ENCODE results near the gene SORBS2. TPM values are rescaled to one million over a fixed set of nuclear protein-coding genes. Genes with fewer than 3 reads are reported as not detected.

SORBS2 gene
- polyA plus RNA-seq, 1 donor from 2014 or later = 46.0 TPM

- Histone ChIP-seq H3K79me2 (replicated peaks; ENCODE audit: insufficient read depth, low read length) (peaks cover 48% of the 10 kb centered on the region), H3K36me3 (ENCODE audit: insufficient read depth, low read length) (no peaks in the 10 kb centered on the region), H4K20me1 (ENCODE audit: insufficient read depth) (no peaks in the 10 kb centered on the region), H3K27ac (ENCODE audit: low read length) (no peak overlapping the region), H3K9me3 (ENCODE audit: low read length) (no peaks in the 10 kb centered on the region), H2AFZ (ENCODE audit: low read depth, low read length) (no peak overlapping the region), H3F3A (ENCODE audit: insufficient read depth, low read length, poor library complexity, severe bottlenecking) (no peaks in the 10 kb centered on the region), H3K4me3 (ENCODE audit: low read length) (peak overlapping the region; percentile 73), H3K27me3 (ENCODE audit: insufficient read depth, low read depth, low read length) (no peaks in the 10 kb centered on the region), H3K9me2 (ENCODE audit: insufficient read depth, low read length) (no peaks in the 10 kb centered on the region), H3K9ac (ENCODE audit: low read length) (no peak overlapping the region), H3K4me2 (ENCODE audit: low read length) (peak overlapping the region; percentile 94)
- no peak for TF ChIP-seq CTCF (IDR thresholded peaks at IDR 0.05; ENCODE audit: poor library complexity, severe bottlenecking)
- no peak for TF ChIP-seq EZH2 (IDR thresholded peaks at IDR 0.05; ENCODE audit: borderline replicate concordance, insufficient read depth, low read length, poor library complexity, severe bottlenecking)
- no peak for TF ChIP-seq TAF1 (IDR thresholded peaks at IDR 0.05; ENCODE audit: low read depth)
- TF ChIP-seq RAD21 (conservative IDR thresholded peaks at IDR 0.05) = no peak
- TF ChIP-seq EP300 (conservative IDR thresholded peaks at IDR 0.05; ENCODE audit: poor library complexity, severe bottlenecking) = no peak
- no peak for TF ChIP-seq REST (IDR thresholded peaks at IDR 0.05; ENCODE audit: borderline replicate concordance)
- no peak for TF ChIP-seq POLR2AphosphoS5 (IDR thresholded peaks at IDR 0.05)
- TF ChIP-seq SMC3 (conservative IDR thresholded peaks at IDR 0.05; ENCODE audit: poor library complexity) = no peak
- TF ChIP-seq MXI1 (conservative IDR thresholded peaks at IDR 0.05; ENCODE audit: poor library complexity, severe bottlenecking) = no peak
These were observed 2.4 kb downstream of the SORBS2 start for GRCh38 chr4:185809533-185810071.

GRCh38 chr4:185809121-185809520 lies 2.9 kb downstream of the SORBS2 start:
- no peak overlapping the region for H2AFZ ChIP-seq (ENCODE audit: low read depth, low read length)
- H3K4me3 ChIP-seq (ENCODE audit: low read length) = peak overlapping the region; percentile 73
- H3K9me3 ChIP-seq (ENCODE audit: low read length) = no peaks in the 10 kb centered on the region
- peak overlapping the region; percentile 94 for H3K4me2 ChIP-seq (ENCODE audit: low read length)
- no peak overlapping the region for H3K9ac ChIP-seq (ENCODE audit: low read length)
- no peaks in the 10 kb centered on the region for H3F3A ChIP-seq (ENCODE audit: insufficient read depth, low read length, poor library complexity, severe bottlenecking)
- H3K27ac ChIP-seq (ENCODE audit: low read length) = no peak overlapping the region
- peaks cover 48% of the 10 kb centered on the region for H3K79me2 ChIP-seq (replicated peaks; ENCODE audit: insufficient read depth, low read length)
- no peaks in the 10 kb centered on the region for H3K27me3 ChIP-seq (ENCODE audit: insufficient read depth, low read depth, low read length)
- no peak for TF ChIP-seq POLR2AphosphoS5 (IDR thresholded peaks at IDR 0.05)
- H4K20me1 ChIP-seq (ENCODE audit: insufficient read depth) = no peaks in the 10 kb centered on the region
- H3K36me3 ChIP-seq (ENCODE audit: insufficient read depth, low read length) = no peaks in the 10 kb centered on the region
- H3K9me2 ChIP-seq (ENCODE audit: insufficient read depth, low read length) = no peaks in the 10 kb centered on the region

GRCh38 chr4:185805979-185806378 lies 6.0 kb downstream of the SORBS2 start:
- Histone ChIP-seq H3K36me3 (ENCODE audit: insufficient read depth, low read length) (peaks cover 1% of the 10 kb centered on the region), H3K9ac (ENCODE audit: low read length) (no peak overlapping the region), H3K27me3 (ENCODE audit: insufficient read depth, low read depth, low read length) (no peaks in the 10 kb centered on the region), H3K9me3 (ENCODE audit: low read length) (no peaks in the 10 kb centered on the region), H3K4me2 (ENCODE audit: low read length) (no peak overlapping the region), H2AFZ (ENCODE audit: low read depth, low read length) (no peak overlapping the region), H4K20me1 (ENCODE audit: insufficient read depth) (no peaks in the 10 kb centered on the region), H3K4me3 (ENCODE audit: low read length) (no peak overlapping the region), H3F3A (ENCODE audit: insufficient read depth, low read length, poor library complexity, severe bottlenecking) (no peaks in the 10 kb centered on the region), H3K9me2 (ENCODE audit: insufficient read depth, low read length) (no peaks in the 10 kb centered on the region), H3K27ac (ENCODE audit: low read length) (no peak overlapping the region), H3K79me2 (replicated peaks; ENCODE audit: insufficient read depth, low read length) (peaks cover 59% of the 10 kb centered on the region)
- TF ChIP-seq RAD21 (conservative IDR thresholded peaks at IDR 0.05) (no peak), CTCF (IDR thresholded peaks at IDR 0.05; ENCODE audit: poor library complexity, severe bottlenecking) (no peak), EP300 (conservative IDR thresholded peaks at IDR 0.05; ENCODE audit: poor library complexity, severe bottlenecking) (no peak), MXI1 (conservative IDR thresholded peaks at IDR 0.05; ENCODE audit: poor library complexity, severe bottlenecking) (no peak), POLR2AphosphoS5 (IDR thresholded peaks at IDR 0.05) (no peak), EZH2 (IDR thresholded peaks at IDR 0.05; ENCODE audit: borderline replicate concordance, insufficient read depth, low read length, poor library complexity, severe bottlenecking) (no peak), REST (IDR thresholded peaks at IDR 0.05; ENCODE audit: borderline replicate concordance) (no peak), SMC3 (conservative IDR thresholded peaks at IDR 0.05; ENCODE audit: poor library complexity) (no peak), TAF1 (IDR thresholded peaks at IDR 0.05; ENCODE audit: low read depth) (no peak)
